Lung (tissue), 12 donors: ENCODE data around the gene LLCFC1. TPM values are rescaled to one million over a fixed set of nuclear protein-coding genes. Genes with fewer than 3 reads are reported as not detected.

Experiments
- ATAC-seq: fragments of 200-7000 bp; cut with Tn5 transposase; one replicate; pipeline ENCODE4 v1.9.1; 2020; ENCODE audit warnings: moderate number of reproducible peaks; ENCODE audit not compliant: insufficient read depth, low FRiP score
- DNase-seq, 3 donors: peaks; one replicate each; pipeline ENCODE4 v3.0.0-alpha.2; 2013 to 2017
- H3K27ac ChIP-seq, 2 donors: one replicate each; pipeline ENCODE4 v1.5.1; 2013; ENCODE audit warnings: mild to moderate bottlenecking in 2 of 2, moderate library complexity in 2 of 2, control low read depth in 1 of 2, inconsistent platforms in 1 of 2, low read depth in 1 of 2, low read length in 1 of 2
- H3K27me3 ChIP-seq, 3 donors: one replicate each; pipeline ENCODE4 v1.5.1; 2013; ENCODE audit warnings: low read length in 2 of 3; ENCODE audit not compliant: control insufficient read depth in 3 of 3, insufficient read depth in 3 of 3
- H3K36me3 ChIP-seq, 4 donors: one replicate each; pipeline ENCODE4 v1.5.1; 2013; ENCODE audit warnings: low read length in 4 of 4, mild to moderate bottlenecking in 1 of 4, moderate library complexity in 1 of 4; ENCODE audit not compliant: control insufficient read depth in 4 of 4, insufficient read depth in 4 of 4
- H3K4me1 ChIP-seq, 5 donors: one replicate each; pipeline ENCODE4 v1.5.1; 2013; ENCODE audit warnings: low read length in 5 of 5, mild to moderate bottlenecking in 2 of 5, moderate library complexity in 1 of 5; ENCODE audit not compliant: control insufficient read depth in 5 of 5, insufficient read depth in 5 of 5
- H3K4me3 ChIP-seq: one replicate; pipeline ENCODE4 v1.5.1; 2013; ENCODE audit warnings: mild to moderate bottlenecking, control low read depth, moderate library complexity
- H3K9ac ChIP-seq, 2 donors: one replicate each; pipeline ENCODE4 v1.5.1; 2013; ENCODE audit warnings: low read length in 2 of 2, control low read depth in 1 of 2; ENCODE audit not compliant: insufficient read depth in 1 of 2
- H3K9me3 ChIP-seq, 4 donors: one replicate each; pipeline ENCODE4 v1.5.1; 2013; ENCODE audit warnings: low read length in 3 of 4, mild to moderate bottlenecking in 1 of 4, moderate library complexity in 1 of 4; ENCODE audit not compliant: control insufficient read depth in 4 of 4, insufficient read depth in 3 of 4
- WGBS, 2 donors: extraction: QIAGEN DNeasy Blood & Tissue Kit; methylation state at CpG; one replicate each; pipeline ENCODE4 v1.1.7; 2013; 5-methylcytosine and 5-hydroxymethylcytosine counted together
- polyA plus RNA-seq, 2 donors: library from polyadenylated mRNA; stranded (reverse); fragments of 200-250 nt; gene quantifications; one replicate each; pipeline ENCODE4 v1.2.1, GENCODE V29; 2013
- total RNA-seq, 2 donors: library from RNA; depleted of rRNA in 1 of 2; stranded (reverse); fragments of >200 nt in 1 of 2; gene quantifications; one replicate each; pipeline ENCODE4 v1.2.1, GENCODE V29; 2014 to 2021
- TF ChIP-seq, protein P1 (sequence below): IDR thresholded peaks from 2 replicates; pipeline ENCODE4 v1.5.1; 2012; ENCODE audit warnings: mild to moderate bottlenecking; ENCODE audit errors: control extremely low read depth, extremely low read depth
- donor health status: control.
- donor health status: control.
- donor health status: Bipolar disorder and iron deficiency.
- donor health status: healthy.
- donor health status: DM: yes; HTN: yes; CAD: no.

LLCFC1 gene
- total and polyA plus RNA-seq, 4 donors: 0.22 to 0.70 TPM; not detected in 2

GRCh38 chr7:142906643-142907042 lies 32.6 kb upstream of the LLCFC1 start:
- no peaks in the 10 kb centered on the region for H3K36me3 ChIP-seq
- H3K27ac ChIP-seq: no peak overlapping the region
- ATAC-seq (no peak), DNase-seq (no peak)
- 76 to 94% methylated on average over 2 of the region's 2 CpGs for WGBS, 2 donors
- H3K9ac ChIP-seq: no peak overlapping the region
- TF ChIP-seq, protein P1, sequence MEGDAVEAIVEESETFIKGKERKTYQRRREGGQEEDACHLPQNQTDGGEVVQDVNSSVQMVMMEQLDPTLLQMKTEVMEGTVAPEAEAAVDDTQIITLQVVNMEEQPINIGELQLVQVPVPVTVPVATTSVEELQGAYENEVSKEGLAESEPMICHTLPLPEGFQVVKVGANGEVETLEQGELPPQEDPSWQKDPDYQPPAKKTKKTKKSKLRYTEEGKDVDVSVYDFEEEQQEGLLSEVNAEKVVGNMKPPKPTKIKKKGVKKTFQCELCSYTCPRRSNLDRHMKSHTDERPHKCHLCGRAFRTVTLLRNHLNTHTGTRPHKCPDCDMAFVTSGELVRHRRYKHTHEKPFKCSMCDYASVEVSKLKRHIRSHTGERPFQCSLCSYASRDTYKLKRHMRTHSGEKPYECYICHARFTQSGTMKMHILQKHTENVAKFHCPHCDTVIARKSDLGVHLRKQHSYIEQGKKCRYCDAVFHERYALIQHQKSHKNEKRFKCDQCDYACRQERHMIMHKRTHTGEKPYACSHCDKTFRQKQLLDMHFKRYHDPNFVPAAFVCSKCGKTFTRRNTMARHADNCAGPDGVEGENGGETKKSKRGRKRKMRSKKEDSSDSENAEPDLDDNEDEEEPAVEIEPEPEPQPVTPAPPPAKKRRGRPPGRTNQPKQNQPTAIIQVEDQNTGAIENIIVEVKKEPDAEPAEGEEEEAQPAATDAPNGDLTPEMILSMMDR: no peak
- no peaks in the 10 kb centered on the region for H3K9me3 ChIP-seq
- no peaks in the 10 kb centered on the region for H3K4me1 ChIP-seq
- no peak overlapping the region for H3K4me3 ChIP-seq
- H3K27me3 ChIP-seq: no peaks in the 10 kb centered on the region

GRCh38 chr7:142908290-142908689 lies 31.0 kb upstream of the LLCFC1 start:
- H3K27ac ChIP-seq: no peak overlapping the region
- TF ChIP-seq, protein P1: no peak

GRCh38 chr7:142908921-142909890 lies 30.1 kb upstream of the LLCFC1 start:
- TF ChIP-seq, protein P1: no peak
- Histone ChIP-seq H3K36me3 (no peaks in the 10 kb centered on the region), H3K4me1 (no peaks in the 10 kb centered on the region), H3K9ac (no peak overlapping the region), H3K27ac (no peak overlapping the region), H3K9me3 (no peaks in the 10 kb centered on the region), H3K4me3 (no peak overlapping the region), H3K27me3 (no peaks in the 10 kb centered on the region)
- WGBS, 2 donors: 67% methylated on average over 21 of the region's 21 CpGs
- ATAC-seq (peak; percentile 53), DNase-seq (no peak)

More at GRCh38 chr7:142908290-142908689, 31.0 kb upstream of the LLCFC1 start:
- no peaks in the 10 kb centered on the region for H3K36me3 ChIP-seq
- H3K9me3 ChIP-seq: no peaks in the 10 kb centered on the region
- no peak overlapping the region for H3K9ac ChIP-seq
- ATAC-seq: no peak
- 88% methylated on average over 11 of the region's 11 CpGs for WGBS, 2 donors
- no peak for DNase-seq
- H3K4me3 ChIP-seq: no peak overlapping the region
- no peaks in the 10 kb centered on the region for H3K4me1 ChIP-seq
- no peaks in the 10 kb centered on the region for H3K27me3 ChIP-seq
